ENCODE results near the gene PDGFRA.

GRCh38 chr4:54315561-54316538 lies 86.8 kb downstream of the PDGFRA start:
- TF ChIP-seq POLR2A (IDR thresholded peaks at IDR 0.05; ENCODE audit: low read length) (no peak), GATA1 (IDR thresholded peaks at IDR 0.05; ENCODE audit: low read depth, low read length) (no peak)

Data from erythroblast (primary cell).